Measurements from ENCODE around the gene PHF24. TPM values are rescaled to one million over a fixed set of nuclear protein-coding genes. Genes with fewer than 3 reads are reported as not detected.

PHF24 gene
- total RNA-seq, 6 experiments from 2014 or later = 0.04 to 0.06 TPM; not detected in 4

- DNase-seq (no peak), ATAC-seq (no peak)
- Histone ChIP-seq H3K27ac (no peak overlapping the region), H3K4me3 (no peak overlapping the region), H3K36me3 (no peaks in the 10 kb centered on the region), H3K4me1 (no peaks in the 10 kb centered on the region), H3K27me3 (no peaks in the 10 kb centered on the region), H3K9me3 (no peaks in the 10 kb centered on the region)
- WGBS (ENCODE audit: insufficient coverage, low coverage, low lambda C conversion rate, missing lambda C conversion rate) = no CpG with 5 or more reads among the region's 11 CpGs
- TF ChIP-seq POLR2A (IDR thresholded peaks at IDR 0.05) = no peak
- no peak for TF ChIP-seq CTCF (IDR thresholded peaks at IDR 0.05)
- intact Hi-C loops (cut with DNase I) = no loop called here
Measured at GRCh38 chr9:34976992-34977391, 18.9 kb downstream of the PHF24 start.

GRCh38 chr9:34980181-34980761 lies 22.2 kb downstream of the PHF24 start:
- Histone ChIP-seq H3K4me3 (no peak overlapping the region), H3K4me1 (no peaks in the 10 kb centered on the region), H3K27ac (no peak overlapping the region), H3K36me3 (no peaks in the 10 kb centered on the region), H3K9me3 (no peaks in the 10 kb centered on the region), H3K27me3 (no peaks in the 10 kb centered on the region)
- TF ChIP-seq POLR2A (IDR thresholded peaks at IDR 0.05) (no peak), CTCF (IDR thresholded peaks at IDR 0.05) (no peak)
- ATAC-seq (no peak), DNase-seq (no peak)
- 59% methylated on average over 7 of the region's 11 CpGs for WGBS (ENCODE audit: insufficient coverage, low coverage, low lambda C conversion rate, missing lambda C conversion rate)
- intact Hi-C loops (cut with DNase I) = loop anchor here in 1 of 2 donors (10.0 kb wide), 1 partner anchor 85 kb away; a partner anchor contains a TSS

GRCh38 chr9:34982361-34982760 lies 24.3 kb downstream of the PHF24 start:
- intact Hi-C loops (cut with DNase I) = loop anchor here in 1 of 2 donors (10.0 kb wide), 1 partner anchor 88 kb away; a partner anchor contains a TSS
- WGBS (ENCODE audit: insufficient coverage, low coverage, low lambda C conversion rate, missing lambda C conversion rate) = no CpG with 5 or more reads among the region's 7 CpGs
- no peaks in the 10 kb centered on the region for H3K36me3 ChIP-seq
- no peaks in the 10 kb centered on the region for H3K9me3 ChIP-seq
- H3K27me3 ChIP-seq = no peaks in the 10 kb centered on the region
- H3K4me3 ChIP-seq = no peak overlapping the region
- TF ChIP-seq CTCF (IDR thresholded peaks at IDR 0.05) (no peak), POLR2A (IDR thresholded peaks at IDR 0.05) (no peak)
- H3K27ac ChIP-seq = no peak overlapping the region
- DNase-seq = no peak
- ATAC-seq = no peak
- H3K4me1 ChIP-seq = no peaks in the 10 kb centered on the region

- TF ChIP-seq CTCF (IDR thresholded peaks at IDR 0.05) (no peak), POLR2A (IDR thresholded peaks at IDR 0.05) (no peak)
- no peaks in the 10 kb centered on the region for H3K27me3 ChIP-seq
- ATAC-seq = no peak
- WGBS (ENCODE audit: insufficient coverage, low coverage, low lambda C conversion rate, missing lambda C conversion rate) = 67% methylated on average over 1 of the region's 2 CpGs
- no peaks in the 10 kb centered on the region for H3K4me1 ChIP-seq
- no peaks in the 10 kb centered on the region for H3K36me3 ChIP-seq
- H3K4me3 ChIP-seq = no peak overlapping the region
- intact Hi-C loops (cut with DNase I) = loop anchor here in 1 of 2 donors (10.0 kb wide), 1 partner anchor 88 kb away; a partner anchor contains a TSS
- H3K9me3 ChIP-seq = no peaks in the 10 kb centered on the region
- H3K27ac ChIP-seq = no peak overlapping the region
- DNase-seq = no peak
Measured at GRCh38 chr9:34983209-34983608, 25.1 kb downstream of the PHF24 start.

Data from right lobe of liver (tissue), 6 donors.